SK-N-DZ (cell line): ENCODE measurements around the gene PTPRG.
A peak's percentile ranks its signal among the peaks of the same experiment; 100 is the strongest.

Experiments used
- DNase-seq: peaks from one replicate; pipeline ENCODE4 v3.0.0-alpha.2; 2015; ENCODE audit warnings: low spot score

Gene PTPRG

GRCh38 chr3:62109534-62109933, 548.2 kb downstream of the PTPRG start:
- no peak for DNase-seq

GRCh38 chr3:62110443-62111225, 549.3 kb downstream of the PTPRG start:
- DNase-seq = no peak

GRCh38 chr3:62113092-62113491, 551.7 kb downstream of the PTPRG start:
- no peak for DNase-seq

GRCh38 chr3:62114763-62115162, 553.4 kb downstream of the PTPRG start:
- no peak for DNase-seq

- DNase-seq = no peak
Observed at GRCh38 chr3:62117903-62118548, 556.7 kb downstream of the PTPRG start.

GRCh38 chr3:62119139-62119538, 557.8 kb downstream of the PTPRG start:
- no peak for DNase-seq

- DNase-seq = no peak
Observed at GRCh38 chr3:62122819-62123218, 561.4 kb downstream of the PTPRG start.

- no peak for DNase-seq
Observed at GRCh38 chr3:62125380-62125779, 564.0 kb downstream of the PTPRG start.

GRCh38 chr3:62127116-62127515, 565.7 kb downstream of the PTPRG start:
- no peak for DNase-seq

- DNase-seq = no peak
Observed at GRCh38 chr3:62128051-62128450, 566.7 kb downstream of the PTPRG start.

- no peak for DNase-seq
Observed at GRCh38 chr3:62128681-62129080, 567.3 kb downstream of the PTPRG start.

- DNase-seq = no peak
Observed at GRCh38 chr3:62131050-62131449, 569.7 kb downstream of the PTPRG start.

GRCh38 chr3:62131620-62132019, 570.2 kb downstream of the PTPRG start:
- peak; percentile 18 for DNase-seq

- DNase-seq = no peak
Observed at GRCh38 chr3:62132027-62132602, 570.7 kb downstream of the PTPRG start.

GRCh38 chr3:62133015-62133414, 571.6 kb downstream of the PTPRG start:
- no peak for DNase-seq

- DNase-seq = no peak
Observed at GRCh38 chr3:62134061-62134496, 572.7 kb downstream of the PTPRG start.

GRCh38 chr3:62135741-62136140, 574.4 kb downstream of the PTPRG start:
- no peak for DNase-seq

GRCh38 chr3:62139957-62140356, 578.6 kb downstream of the PTPRG start:
- no peak for DNase-seq

- no peak for DNase-seq
Observed at GRCh38 chr3:62142331-62143085, 581.1 kb downstream of the PTPRG start.

GRCh38 chr3:62143843-62144450, 582.6 kb downstream of the PTPRG start:
- DNase-seq = peak; percentile 20

- DNase-seq = no peak
Observed at GRCh38 chr3:62144482-62144881, 583.1 kb downstream of the PTPRG start.
